Gastrocnemius medialis (tissue), 4 donors: Measurements from ENCODE around the gene HSD17B13. TPM values are rescaled to one million over a fixed set of nuclear protein-coding genes. Genes with fewer than 3 reads are reported as not detected.

ENCODE experiments used
- ATAC-seq, 2 donors: fragments of 150-250 bp; one replicate each; pipeline ENCODE4 v1.9.1; 2016
- DNase-seq, 2 donors: peaks; one replicate each; pipeline ENCODE4 v3.0.0-alpha.2; 2019
- H3K27ac ChIP-seq, 4 donors: fragments of 200-600 bp; sonication (generic); 1 replicate in 1 of 4; 2 replicates in 3 of 4; pipeline ENCODE4 v1.5.1; 2016 to 2018; ENCODE audit warnings: mild to moderate bottlenecking in 2 of 4, moderate library complexity in 1 of 4
- H3K27me3 ChIP-seq, 3 donors: fragments of 200-600 bp; sonication (generic) in 2 of 3; 1 replicate in 1 of 3; 2 replicates in 2 of 3; pipeline versions ENCODE4 v1.5.1 to v1.6.0; 2016 to 2019; ENCODE audit warnings: mild to moderate bottlenecking in 1 of 3, moderate library complexity in 1 of 3
- H3K36me3 ChIP-seq, 2 donors: fragments of 200-600 bp; sonication (generic) in 1 of 2; one replicate each; pipeline ENCODE4 v1.5.1; 2017 to 2018
- H3K4me1 ChIP-seq, 2 donors: fragments of 200-600 bp; sonication (generic) in 1 of 2; one replicate each; pipeline ENCODE4 v1.5.1; 2016 to 2017; ENCODE audit warnings: mild to moderate bottlenecking in 2 of 2
- H3K4me3 ChIP-seq, 4 donors: fragments of 200-600 bp; sonication (generic) in 3 of 4; 1 replicate in 1 of 4; 2 replicates in 3 of 4; pipeline ENCODE4 v1.5.1; 2016 to 2019; ENCODE audit warnings: mild to moderate bottlenecking in 2 of 4
- H3K9me3 ChIP-seq, 3 donors: fragments of 200-600 bp; sonication (generic) in 2 of 3; 1 replicate in 1 of 3; 2 replicates in 2 of 3; pipeline ENCODE4 v1.5.1; 2016 to 2019
- CTCF ChIP-seq, 5 experiments: fragments of 450-650 bp in 3 of 5; fragments of 200-600 bp in 2 of 5; sonication (generic) in 2 of 5; IDR thresholded peaks in 4 of 5; conservative IDR thresholded peaks in 1 of 5; 1 replicate in 4 of 5; 2 replicates in 1 of 5; pipeline ENCODE4 v1.5.1; 2016 to 2019; ENCODE audit warnings: antibody characterized with exemption in 5 of 5, mild to moderate bottlenecking in 3 of 5, moderate library complexity in 3 of 5
- POLR2A ChIP-seq, 2 donors: fragments of 450-650 bp; IDR thresholded peaks; one replicate each; pipeline ENCODE4 v1.6.1; 2017; ENCODE audit warnings: antibody characterized with exemption in 2 of 2, mild to moderate bottlenecking in 2 of 2, moderate library complexity in 2 of 2
- in situ Hi-C, 4 donors: fragments of 200-750 bp; cut with MboI; loops; one replicate each; pipeline versions ENCODE4 v1.15.0 to v1.8.0; 2017; ENCODE audit warnings: low sequenced_read_pairs in 4 of 4
- intact Hi-C: fragments of 100-400 bp; cut with DNase I; formaldehyde crosslinking; loops from one replicate; pipeline ENCODE4 v1.15.1; 2023; ENCODE audit warnings: low total_unique reads
- total RNA-seq, 4 donors: library from RNA; depleted of rRNA; stranded (reverse); fragments of >200 nt; gene quantifications; one replicate each; pipeline versions ENCODE4 v1.1.0 to v1.2.3, GENCODE V29; 2016

The HSD17B13 gene
- total RNA-seq, 4 donors from 2014 or later = 0.13 to 0.58 (median 0.28) TPM

GRCh38 chr4:87268411-87268810 lies 54.3 kb downstream of the HSD17B13 start:
- intact Hi-C loops = no loop called here
- in situ Hi-C loops = no loop called here
- Histone ChIP-seq H3K27ac (no peak overlapping the region), H3K27me3 (no peaks in the 10 kb centered on the region), H3K36me3 (no peaks in the 10 kb centered on the region), H3K4me1 (no peaks in the 10 kb centered on the region), H3K9me3 (no peaks in the 10 kb centered on the region), H3K4me3 (no peak overlapping the region)
- TF ChIP-seq POLR2A (IDR thresholded peaks at IDR 0.05) (no peak), CTCF (IDR thresholded peaks at IDR 0.05 in 4 of 5, conservative IDR thresholded peaks at IDR 0.05 in 1 of 5) (no peak)
- no peak for DNase-seq
- ATAC-seq = no peak

- DNase-seq (no peak), ATAC-seq (no peak)
- intact Hi-C loops (no loop called here), in situ Hi-C loops (no loop called here)
- Histone ChIP-seq H3K4me3 (no peak overlapping the region), H3K4me1 (no peaks in the 10 kb centered on the region), H3K27ac (no peak overlapping the region), H3K9me3 (no peaks in the 10 kb centered on the region), H3K36me3 (no peaks in the 10 kb centered on the region), H3K27me3 (no peaks in the 10 kb centered on the region)
- TF ChIP-seq POLR2A (IDR thresholded peaks at IDR 0.05) = no peak
- no peak for TF ChIP-seq CTCF (IDR thresholded peaks at IDR 0.05 in 4 of 5, conservative IDR thresholded peaks at IDR 0.05 in 1 of 5)
These were observed 55.7 kb downstream of the HSD17B13 start for GRCh38 chr4:87266986-87267385.

GRCh38 chr4:87262886-87263285 lies 59.8 kb downstream of the HSD17B13 start:
- Histone ChIP-seq H3K36me3 (no peaks in the 10 kb centered on the region), H3K27me3 (no peaks in the 10 kb centered on the region), H3K9me3 (no peaks in the 10 kb centered on the region), H3K27ac (no peak overlapping the region), H3K4me1 (no peaks in the 10 kb centered on the region), H3K4me3 (no peak overlapping the region)
- DNase-seq (no peak), ATAC-seq (no peak)
- TF ChIP-seq POLR2A (IDR thresholded peaks at IDR 0.05) (no peak), CTCF (IDR thresholded peaks at IDR 0.05 in 4 of 5, conservative IDR thresholded peaks at IDR 0.05 in 1 of 5) (no peak)
- in situ Hi-C loops (no loop called here), intact Hi-C loops (no loop called here)

- no peak overlapping the region for H3K4me3 ChIP-seq
- H3K36me3 ChIP-seq = no peaks in the 10 kb centered on the region
- no peak for ATAC-seq
- in situ Hi-C loops = no loop called here
- H3K9me3 ChIP-seq = no peaks in the 10 kb centered on the region
- no peaks in the 10 kb centered on the region for H3K27me3 ChIP-seq
- no peak overlapping the region for H3K27ac ChIP-seq
- TF ChIP-seq CTCF (IDR thresholded peaks at IDR 0.05 in 4 of 5, conservative IDR thresholded peaks at IDR 0.05 in 1 of 5) (no peak), POLR2A (IDR thresholded peaks at IDR 0.05) (no peak)
- no peaks in the 10 kb centered on the region for H3K4me1 ChIP-seq
- intact Hi-C loops = no loop called here
- DNase-seq = no peak
These were observed 62.2 kb downstream of the HSD17B13 start for GRCh38 chr4:87260477-87260876.

- Histone ChIP-seq H3K4me1 (no peaks in the 10 kb centered on the region), H3K4me3 (no peak overlapping the region), H3K36me3 (no peaks in the 10 kb centered on the region), H3K9me3 (no peaks in the 10 kb centered on the region), H3K27ac (no peak overlapping the region), H3K27me3 (no peaks in the 10 kb centered on the region)
- ATAC-seq (no peak), DNase-seq (no peak)
- intact Hi-C loops (no loop called here), in situ Hi-C loops (no loop called here)
- TF ChIP-seq POLR2A (IDR thresholded peaks at IDR 0.05) (no peak), CTCF (IDR thresholded peaks at IDR 0.05 in 4 of 5, conservative IDR thresholded peaks at IDR 0.05 in 1 of 5) (no peak)
These were observed 64.0 kb downstream of the HSD17B13 start for GRCh38 chr4:87258677-87259076.
